GM10847 (cell line): ENCODE results near the gene DCC.

Source experiments
- POLR2A ChIP-seq: IDR thresholded peaks from 2 replicates; pipeline ENCODE4 v1.6.1; 2011; ENCODE audit not compliant: insufficient read length; ENCODE audit errors: extremely low read depth

DCC gene

GRCh38 chr18:53360501-53361443, 1020.8 kb downstream of the DCC start:
- no peak for TF ChIP-seq POLR2A

GRCh38 chr18:53375621-53376020, 1035.6 kb downstream of the DCC start:
- no peak for TF ChIP-seq POLR2A

- TF ChIP-seq POLR2A: no peak
Measured at GRCh38 chr18:53380063-53380639, 1040.2 kb downstream of the DCC start.

GRCh38 chr18:53382870-53383269, 1042.9 kb downstream of the DCC start:
- TF ChIP-seq POLR2A: no peak

GRCh38 chr18:53385889-53386288, 1045.9 kb downstream of the DCC start:
- TF ChIP-seq POLR2A: no peak

GRCh38 chr18:53387581-53387980, 1047.6 kb downstream of the DCC start:
- TF ChIP-seq POLR2A: no peak

GRCh38 chr18:53402670-53403069, 1062.7 kb downstream of the DCC start:
- TF ChIP-seq POLR2A: no peak

- TF ChIP-seq POLR2A: no peak
Measured at GRCh38 chr18:53408271-53408670, 1068.3 kb downstream of the DCC start.

- TF ChIP-seq POLR2A: no peak
Measured at GRCh38 chr18:53411511-53411910, 1071.5 kb downstream of the DCC start.

- TF ChIP-seq POLR2A: no peak
Measured at GRCh38 chr18:53417003-53417402, 1077.0 kb downstream of the DCC start.

- no peak for TF ChIP-seq POLR2A
Measured at GRCh38 chr18:53421869-53422268, 1081.9 kb downstream of the DCC start.

GRCh38 chr18:53422896-53423295, 1082.9 kb downstream of the DCC start:
- no peak for TF ChIP-seq POLR2A

GRCh38 chr18:53426666-53427184, 1086.7 kb downstream of the DCC start:
- TF ChIP-seq POLR2A: no peak

- no peak for TF ChIP-seq POLR2A
Measured at GRCh38 chr18:53441761-53442414, 1101.9 kb downstream of the DCC start.

GRCh38 chr18:53442415-53442783, 1102.4 kb downstream of the DCC start:
- no peak for TF ChIP-seq POLR2A

GRCh38 chr18:53443336-53443735, 1103.3 kb downstream of the DCC start:
- no peak for TF ChIP-seq POLR2A
